Mesothelial cell of epicardium (in vitro differentiated cells): Measurements from ENCODE around the gene QRICH1. TPM values are rescaled to one million over a fixed set of nuclear protein-coding genes. Genes with fewer than 3 reads are reported as not detected.

ENCODE experiments used
- DNase-seq, 2 experiments: peaks; one replicate each; pipeline ENCODE4 v3.0.0; 2021; ENCODE audit warnings: low spot score in 2 of 2; ENCODE audit not compliant: unreplicated experiment in 2 of 2
- H3K27ac Mint-ChIP-seq: 2 replicates; pipeline ENCODE4 v1.8.0; 2021; ENCODE audit warnings: mixed read lengths
- H3K27me3 Mint-ChIP-seq: 2 replicates; pipeline ENCODE4 v1.8.0; 2021; ENCODE audit warnings: low read depth, mixed read lengths
- H3K36me3 Mint-ChIP-seq: 2 replicates; pipeline ENCODE4 v1.8.0; 2021; ENCODE audit warnings: mixed read lengths
- H3K4me1 Mint-ChIP-seq: 2 replicates; pipeline ENCODE4 v1.8.0; 2021; ENCODE audit warnings: mixed read lengths
- H3K4me3 Mint-ChIP-seq: 2 replicates; pipeline ENCODE4 v1.8.0; 2021; ENCODE audit warnings: mild to moderate bottlenecking, moderate library complexity, mixed read lengths
- H3K9me3 Mint-ChIP-seq: 2 replicates; pipeline ENCODE4 v1.8.0; 2021; ENCODE audit warnings: mixed read lengths
- CTCF ChIP-seq: fragments of 200-600 bp; sonication (generic); IDR thresholded peaks from one replicate; pipeline ENCODE4 v1.5.0; 2021; ENCODE audit warnings: antibody characterized with exemption; ENCODE audit not compliant: unreplicated experiment
- total RNA-seq: library from RNA; stranded (reverse); gene quantifications from 3 replicates; pipeline ENCODE4 v1.2.1, GENCODE V29; 2021

QRICH1 gene
- total RNA-seq, 1 donor from 2014 or later: 130 TPM

GRCh38 chr3:49132437-49133225 lies 38.8 kb upstream of the QRICH1 start, which contains the start of gene LAMB2:
TSS of gene LAMB2 (minus strand) at chr3:49133050. CDS start at chr3:49132867, 183 bp downstream.
- peaks cover 14% of the 10 kb centered on the region for H3K4me1 Mint-ChIP-seq
- no peaks in the 10 kb centered on the region for H3K9me3 Mint-ChIP-seq
- H3K27ac Mint-ChIP-seq: peak within 1 kb of the TSS; percentile 97
- DNase-seq: peak in 1 of 2 experiments; percentile 75
- peak within 1 kb of the TSS; percentile 92 for H3K4me3 Mint-ChIP-seq
- no peaks in the 10 kb centered on the region for H3K27me3 Mint-ChIP-seq
- H3K36me3 Mint-ChIP-seq: peaks cover 16% of the 10 kb centered on the region
- TF ChIP-seq CTCF: no peak

GRCh38 chr3:49132073-49132436 lies 38.2 kb upstream of the QRICH1 start:
- no peak for DNase-seq
- Mint-ChIP-seq H3K9me3 (no peaks in the 10 kb centered on the region), H3K36me3 (peaks cover 16% of the 10 kb centered on the region), H3K27ac (peak overlapping the region; percentile 97), H3K27me3 (no peaks in the 10 kb centered on the region), H3K4me1 (peaks cover 14% of the 10 kb centered on the region), H3K4me3 (peak overlapping the region; percentile 92)
- TF ChIP-seq CTCF: no peak

GRCh38 chr3:49131576-49131975 lies 37.7 kb upstream of the QRICH1 start:
- Mint-ChIP-seq H3K27ac (peak overlapping the region; percentile 97), H3K4me1 (peaks cover 14% of the 10 kb centered on the region), H3K36me3 (peaks cover 18% of the 10 kb centered on the region), H3K27me3 (no peaks in the 10 kb centered on the region), H3K9me3 (no peaks in the 10 kb centered on the region), H3K4me3 (peak overlapping the region; percentile 92)
- DNase-seq: no peak
- TF ChIP-seq CTCF: no peak

DNA sequence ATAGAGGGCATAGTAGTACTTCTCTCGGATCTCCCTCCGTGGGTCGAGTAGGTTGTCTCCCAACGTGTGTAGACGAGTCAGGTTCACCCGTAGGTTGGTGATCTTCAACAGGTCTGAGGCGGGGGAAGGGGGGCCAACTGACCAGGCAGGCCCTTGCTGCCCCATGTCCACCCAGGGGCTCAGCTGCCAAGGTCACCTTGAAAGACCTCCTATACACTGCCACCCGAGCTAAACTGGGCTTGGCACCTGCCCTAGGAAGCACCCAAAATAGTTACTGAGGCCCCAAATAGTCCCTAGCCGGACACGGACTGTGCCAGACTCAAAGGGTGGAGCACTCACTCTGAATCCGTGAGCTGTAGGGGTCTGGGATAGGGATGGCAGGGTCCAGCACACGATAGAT lies 37.2 kb upstream of the QRICH1 start:
- Mint-ChIP-seq H3K27ac (no peak overlapping the region), H3K9me3 (no peaks in the 10 kb centered on the region), H3K27me3 (no peaks in the 10 kb centered on the region), H3K4me1 (peaks cover 14% of the 10 kb centered on the region), H3K36me3 (peaks cover 19% of the 10 kb centered on the region), H3K4me3 (peak overlapping the region; percentile 92)
- no peak for TF ChIP-seq CTCF
- DNase-seq: no peak

GRCh38 chr3:49124991-49125670 lies 31.3 kb upstream of the QRICH1 start:
- Mint-ChIP-seq H3K9me3 (no peaks in the 10 kb centered on the region), H3K4me1 (no peaks in the 10 kb centered on the region), H3K27ac (no peak overlapping the region), H3K36me3 (peaks cover 23% of the 10 kb centered on the region), H3K27me3 (no peaks in the 10 kb centered on the region), H3K4me3 (no peak overlapping the region)
- no peak for DNase-seq
- TF ChIP-seq CTCF: no peak
